ENCODE measurements around the gene C11orf54.

DNA sequence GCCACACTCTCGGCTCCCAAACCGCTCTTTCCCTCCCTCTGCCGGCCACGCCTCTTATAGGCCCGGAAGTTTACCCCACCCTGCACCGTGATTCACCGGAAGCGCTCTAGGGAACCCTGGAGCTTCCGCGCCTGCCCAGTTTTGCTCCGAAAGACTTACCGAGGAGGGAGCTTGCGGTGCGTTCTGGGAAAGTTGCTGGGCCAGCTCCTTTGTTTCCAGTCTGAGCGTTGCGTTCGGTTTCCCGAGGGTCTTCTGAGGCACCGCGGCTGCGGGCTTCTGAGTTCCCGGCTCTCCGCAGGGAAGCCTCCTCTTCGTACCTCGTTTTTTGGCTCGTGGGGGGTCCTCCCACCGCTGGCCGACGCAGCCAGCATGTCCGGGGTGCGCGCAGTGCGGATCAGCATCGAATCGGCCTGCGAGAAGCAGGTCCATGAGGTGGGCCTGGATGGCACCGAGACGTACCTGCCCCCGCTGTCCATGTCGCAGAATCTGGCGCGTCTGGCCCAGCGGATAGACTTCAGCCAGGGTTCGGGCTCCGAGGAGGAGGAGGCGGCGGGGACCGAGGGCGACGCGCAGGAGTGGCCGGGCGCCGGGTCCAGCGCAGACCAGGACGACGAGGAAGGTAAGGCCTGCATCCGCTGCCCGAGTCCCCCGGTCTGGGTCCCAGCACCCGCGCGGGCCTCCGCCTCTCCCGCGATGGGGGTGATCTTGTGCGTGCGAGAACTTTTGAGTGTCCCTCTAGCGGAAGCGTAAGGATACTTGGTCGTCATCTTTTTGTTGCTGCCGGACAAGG lies 42.9 kb downstream of the C11orf54 start, which contains the start of gene MED17:
- TF ChIP-seq, protein P1, sequence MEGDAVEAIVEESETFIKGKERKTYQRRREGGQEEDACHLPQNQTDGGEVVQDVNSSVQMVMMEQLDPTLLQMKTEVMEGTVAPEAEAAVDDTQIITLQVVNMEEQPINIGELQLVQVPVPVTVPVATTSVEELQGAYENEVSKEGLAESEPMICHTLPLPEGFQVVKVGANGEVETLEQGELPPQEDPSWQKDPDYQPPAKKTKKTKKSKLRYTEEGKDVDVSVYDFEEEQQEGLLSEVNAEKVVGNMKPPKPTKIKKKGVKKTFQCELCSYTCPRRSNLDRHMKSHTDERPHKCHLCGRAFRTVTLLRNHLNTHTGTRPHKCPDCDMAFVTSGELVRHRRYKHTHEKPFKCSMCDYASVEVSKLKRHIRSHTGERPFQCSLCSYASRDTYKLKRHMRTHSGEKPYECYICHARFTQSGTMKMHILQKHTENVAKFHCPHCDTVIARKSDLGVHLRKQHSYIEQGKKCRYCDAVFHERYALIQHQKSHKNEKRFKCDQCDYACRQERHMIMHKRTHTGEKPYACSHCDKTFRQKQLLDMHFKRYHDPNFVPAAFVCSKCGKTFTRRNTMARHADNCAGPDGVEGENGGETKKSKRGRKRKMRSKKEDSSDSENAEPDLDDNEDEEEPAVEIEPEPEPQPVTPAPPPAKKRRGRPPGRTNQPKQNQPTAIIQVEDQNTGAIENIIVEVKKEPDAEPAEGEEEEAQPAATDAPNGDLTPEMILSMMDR (IDR thresholded peaks at IDR 0.05), result peak; percentile 29 to 55 (median 48)
- peak; percentile 57 to 88 for TF ChIP-seq POLR2A (IDR thresholded peaks at IDR 0.05)

Measured in adrenal gland (tissue), 5 donors.